Measurements from ENCODE around the gene ZSWIM9.
"Not testable (repeated sequence)": the region's sequence is repeated elsewhere in the genome, so short reads cannot be mapped to it uniquely, and the experiment has no call there.

Gene ZSWIM9

GRCh38 chr19:48239120-48239519 lies 68.6 kb downstream of the ZSWIM9 start:
- TF ChIP-seq, protein P1, sequence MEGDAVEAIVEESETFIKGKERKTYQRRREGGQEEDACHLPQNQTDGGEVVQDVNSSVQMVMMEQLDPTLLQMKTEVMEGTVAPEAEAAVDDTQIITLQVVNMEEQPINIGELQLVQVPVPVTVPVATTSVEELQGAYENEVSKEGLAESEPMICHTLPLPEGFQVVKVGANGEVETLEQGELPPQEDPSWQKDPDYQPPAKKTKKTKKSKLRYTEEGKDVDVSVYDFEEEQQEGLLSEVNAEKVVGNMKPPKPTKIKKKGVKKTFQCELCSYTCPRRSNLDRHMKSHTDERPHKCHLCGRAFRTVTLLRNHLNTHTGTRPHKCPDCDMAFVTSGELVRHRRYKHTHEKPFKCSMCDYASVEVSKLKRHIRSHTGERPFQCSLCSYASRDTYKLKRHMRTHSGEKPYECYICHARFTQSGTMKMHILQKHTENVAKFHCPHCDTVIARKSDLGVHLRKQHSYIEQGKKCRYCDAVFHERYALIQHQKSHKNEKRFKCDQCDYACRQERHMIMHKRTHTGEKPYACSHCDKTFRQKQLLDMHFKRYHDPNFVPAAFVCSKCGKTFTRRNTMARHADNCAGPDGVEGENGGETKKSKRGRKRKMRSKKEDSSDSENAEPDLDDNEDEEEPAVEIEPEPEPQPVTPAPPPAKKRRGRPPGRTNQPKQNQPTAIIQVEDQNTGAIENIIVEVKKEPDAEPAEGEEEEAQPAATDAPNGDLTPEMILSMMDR (IDR thresholded peaks at IDR 0.05; ENCODE audit: borderline replicate concordance, extremely low read depth, low read length, poor library complexity, severe bottlenecking), result no peak
- TF ChIP-seq EZH2 (IDR thresholded peaks at IDR 0.05; ENCODE audit: borderline replicate concordance, low read depth, low read length, severe bottlenecking), result no peak
- Histone ChIP-seq H2AFZ (ENCODE audit: low read depth, low read length) (no peak overlapping the region), H3K9ac (ENCODE audit: low read depth, low read length) (no peak overlapping the region), H3K9me3 (ENCODE audit: insufficient read depth, low read length, severe bottlenecking) (no peaks in the 10 kb centered on the region), H3K27me3 (ENCODE audit: insufficient read depth, low read length, poor library complexity) (no peaks in the 10 kb centered on the region), H3K27ac (ENCODE audit: low read length) (no peak overlapping the region), H3K4me1 (ENCODE audit: insufficient read depth, low read length) (peaks cover under 1% of the 10 kb centered on the region), H3K79me2 (ENCODE audit: insufficient read depth, low read length) (no peaks in the 10 kb centered on the region), H4K20me1 (ENCODE audit: insufficient read depth, low read length) (no peaks in the 10 kb centered on the region), H3K4me3 (ENCODE audit: low read depth in 1 of 2, low read length in 2 of 2) (no peak overlapping the region), H3K36me3 (ENCODE audit: insufficient read depth, low read length) (peaks cover 58% of the 10 kb centered on the region), H3K4me2 (ENCODE audit: insufficient read depth, low read length) (no peak overlapping the region)
- no peak for ATAC-seq (ENCODE audit: insufficient read depth, low read depth)
- no peak for DNase-seq

DNA sequence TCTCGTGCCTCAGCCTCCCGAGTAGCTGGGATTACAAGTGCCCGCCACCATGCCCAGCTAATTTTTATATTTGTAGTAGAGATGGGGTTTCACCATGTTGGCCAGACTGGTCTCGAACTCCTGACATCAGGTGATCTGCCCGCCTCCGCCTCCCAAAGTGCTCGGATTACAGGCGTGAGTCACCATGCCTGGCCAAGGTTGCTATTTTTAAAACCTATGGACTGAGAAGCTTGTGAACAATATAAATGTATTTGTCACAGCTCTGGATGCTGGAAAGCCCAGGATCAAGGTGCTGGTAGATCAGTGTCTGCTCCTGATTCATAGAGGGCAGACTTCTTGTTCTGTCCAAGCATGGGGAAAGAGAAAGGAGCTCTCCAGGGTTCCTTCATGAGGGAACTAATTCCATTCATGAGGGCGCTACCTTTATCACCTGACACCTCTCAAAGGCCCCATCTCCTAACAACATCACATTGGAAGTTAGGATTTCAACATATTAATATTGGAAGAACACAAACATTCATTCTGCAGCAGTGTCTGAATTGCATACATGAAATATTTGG lies 69.2 kb downstream of the ZSWIM9 start:
- Histone ChIP-seq H3K27ac (ENCODE audit: low read length) (no peak overlapping the region), H3K36me3 (ENCODE audit: insufficient read depth, low read length) (peaks cover 53% of the 10 kb centered on the region), H3K4me2 (ENCODE audit: insufficient read depth, low read length) (no peak overlapping the region), H3K9ac (ENCODE audit: low read depth, low read length) (no peak overlapping the region), H2AFZ (ENCODE audit: low read depth, low read length) (no peak overlapping the region), H3K27me3 (ENCODE audit: insufficient read depth, low read length, poor library complexity) (no peaks in the 10 kb centered on the region), H3K79me2 (ENCODE audit: insufficient read depth, low read length) (no peaks in the 10 kb centered on the region), H4K20me1 (ENCODE audit: insufficient read depth, low read length) (no peaks in the 10 kb centered on the region), H3K4me3 (ENCODE audit: low read depth in 1 of 2, low read length in 2 of 2) (no peak overlapping the region), H3K9me3 (ENCODE audit: insufficient read depth, low read length, severe bottlenecking) (no peaks in the 10 kb centered on the region), H3K4me1 (ENCODE audit: insufficient read depth, low read length) (peaks cover 6% of the 10 kb centered on the region)
- no peak for TF ChIP-seq EZH2 (IDR thresholded peaks at IDR 0.05; ENCODE audit: borderline replicate concordance, low read depth, low read length, severe bottlenecking)
- TF ChIP-seq, protein P1 (IDR thresholded peaks at IDR 0.05; ENCODE audit: borderline replicate concordance, extremely low read depth, low read length, poor library complexity, severe bottlenecking), result no peak
- ATAC-seq (ENCODE audit: insufficient read depth, low read depth) (no peak), DNase-seq (no peak)

GRCh38 chr19:48241771-48242170 lies 71.3 kb downstream of the ZSWIM9 start:
- H3K4me1 ChIP-seq (ENCODE audit: insufficient read depth, low read length); H3K27me3 ChIP-seq (ENCODE audit: insufficient read depth, low read length, poor library complexity); ATAC-seq (ENCODE audit: insufficient read depth, low read depth); H3K4me2 ChIP-seq (ENCODE audit: insufficient read depth, low read length); H3K9me3 ChIP-seq (ENCODE audit: insufficient read depth, low read length, severe bottlenecking); H3K27ac ChIP-seq (ENCODE audit: low read length); H3K9ac ChIP-seq (ENCODE audit: low read depth, low read length); H2AFZ ChIP-seq (ENCODE audit: low read depth, low read length); H4K20me1 ChIP-seq (ENCODE audit: insufficient read depth, low read length); H3K79me2 ChIP-seq (ENCODE audit: insufficient read depth, low read length); H3K4me3 ChIP-seq (ENCODE audit: low read depth in 1 of 2, low read length in 2 of 2); DNase-seq: not testable (repeated sequence)
- peaks cover 54% of the 10 kb centered on the region for H3K36me3 ChIP-seq (ENCODE audit: insufficient read depth, low read length)

- Histone ChIP-seq H3K9ac (ENCODE audit: low read depth, low read length) (no peak overlapping the region), H4K20me1 (ENCODE audit: insufficient read depth, low read length) (no peaks in the 10 kb centered on the region), H3K79me2 (ENCODE audit: insufficient read depth, low read length) (peaks cover 16% of the 10 kb centered on the region), H3K27ac (ENCODE audit: low read length) (peak overlapping the region; percentile 27; the same call in 1 of the 2 replicates), H3K4me2 (ENCODE audit: insufficient read depth, low read length) (0 out of 2 replicates have a peak overlapping the region, but pooled peaks have one; percentile 4), H2AFZ (ENCODE audit: low read depth, low read length) (no peak overlapping the region), H3K4me3 (ENCODE audit: low read depth in 1 of 2, low read length in 2 of 2) (no peak overlapping the region), H3K27me3 (ENCODE audit: insufficient read depth, low read length, poor library complexity) (no peaks in the 10 kb centered on the region), H3K36me3 (ENCODE audit: insufficient read depth, low read length) (peaks cover 54% of the 10 kb centered on the region), H3K4me1 (ENCODE audit: insufficient read depth, low read length) (peaks cover 10% of the 10 kb centered on the region), H3K9me3 (ENCODE audit: insufficient read depth, low read length, severe bottlenecking) (no peaks in the 10 kb centered on the region)
- TF ChIP-seq EZH2 (IDR thresholded peaks at IDR 0.05; ENCODE audit: borderline replicate concordance, low read depth, low read length, severe bottlenecking), result no peak
- TF ChIP-seq, protein P1 (IDR thresholded peaks at IDR 0.05; ENCODE audit: borderline replicate concordance, extremely low read depth, low read length, poor library complexity, severe bottlenecking), result no peak
- no peak for DNase-seq
- ATAC-seq (ENCODE audit: insufficient read depth, low read depth), result peak; percentile 71
Measured at GRCh38 chr19:48244281-48244680, 73.8 kb downstream of the ZSWIM9 start.
